Nephron progenitor cell (in vitro differentiated cells): ENCODE measurements around the gene TRAF1.

Experiments used
- DNase-seq: peaks from one replicate; pipeline ENCODE4 v3.0.0; 2021
- H3K27ac Mint-ChIP-seq: 2 replicates; pipeline ENCODE4 v1.8.0; 2021; ENCODE audit warnings: mild to moderate bottlenecking, moderate library complexity, mixed read lengths
- H3K27me3 Mint-ChIP-seq: 2 replicates; pipeline ENCODE4 v1.8.0; 2021; ENCODE audit warnings: mild to moderate bottlenecking, low read depth, mixed read lengths; ENCODE audit not compliant: poor library complexity
- H3K36me3 Mint-ChIP-seq: 2 replicates; pipeline ENCODE4 v1.8.0; 2021; ENCODE audit warnings: low read depth, mixed read lengths
- H3K4me1 Mint-ChIP-seq: 2 replicates; pipeline ENCODE4 v1.8.0; 2021; ENCODE audit warnings: mixed read lengths
- H3K4me3 Mint-ChIP-seq: 2 replicates; pipeline ENCODE4 v1.8.0; 2021; ENCODE audit warnings: mild to moderate bottlenecking, moderate library complexity, mixed read lengths
- H3K9me3 Mint-ChIP-seq: 2 replicates; pipeline ENCODE4 v1.8.0; 2021; ENCODE audit warnings: mild to moderate bottlenecking, moderate library complexity, mixed read lengths
- TF ChIP-seq, protein P1 (sequence below): fragments of 200-600 bp; sonication (generic); IDR thresholded peaks from 2 replicates; pipeline ENCODE4 v1.5.0; 2021; ENCODE audit warnings: antibody characterized with exemption

Gene TRAF1

DNA sequence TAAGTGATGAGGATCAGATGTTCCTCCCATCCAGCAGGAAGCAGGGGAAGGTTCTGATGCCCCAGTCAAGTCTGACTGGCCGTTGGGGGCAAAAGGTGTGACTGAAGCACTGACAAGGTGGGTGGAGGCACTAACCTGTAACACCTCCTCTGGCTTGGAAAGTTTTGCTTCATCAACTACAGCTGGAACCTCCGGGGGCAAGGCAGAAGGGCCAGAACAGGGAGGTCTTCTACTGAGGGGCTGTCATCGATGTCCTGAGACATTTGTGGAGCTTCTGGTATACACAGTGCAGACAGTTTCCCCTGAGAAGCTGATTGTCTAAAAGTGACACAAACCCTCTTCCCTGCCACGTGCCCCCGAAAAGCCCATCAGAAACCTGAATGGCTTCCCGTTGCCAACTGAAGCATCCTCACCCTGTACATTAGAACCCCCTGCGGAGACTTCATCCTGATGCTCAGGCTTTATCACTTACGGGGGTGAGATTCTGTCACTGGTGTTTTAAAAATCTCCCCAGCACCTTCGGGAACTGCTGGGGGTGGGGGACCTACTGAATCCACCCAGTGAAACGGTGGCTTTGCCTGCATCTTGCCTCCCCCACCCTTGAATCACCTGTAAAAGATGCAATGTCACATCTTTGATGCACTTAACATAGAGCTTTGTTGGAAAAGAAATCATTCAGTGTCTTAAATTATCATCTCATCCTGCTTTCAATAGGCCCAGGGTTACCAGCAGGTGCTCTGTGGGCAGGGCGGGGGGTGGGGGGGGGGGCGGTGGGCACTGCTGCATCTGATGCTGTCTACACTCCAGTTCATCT lies 24.6 kb downstream of the TRAF1 start:
- H3K4me1 Mint-ChIP-seq = peaks cover 18% of the 10 kb centered on the region
- peaks cover 15% of the 10 kb centered on the region for H3K27me3 Mint-ChIP-seq
- no peaks in the 10 kb centered on the region for H3K36me3 Mint-ChIP-seq
- no peak overlapping the region for H3K4me3 Mint-ChIP-seq
- TF ChIP-seq, protein P1, sequence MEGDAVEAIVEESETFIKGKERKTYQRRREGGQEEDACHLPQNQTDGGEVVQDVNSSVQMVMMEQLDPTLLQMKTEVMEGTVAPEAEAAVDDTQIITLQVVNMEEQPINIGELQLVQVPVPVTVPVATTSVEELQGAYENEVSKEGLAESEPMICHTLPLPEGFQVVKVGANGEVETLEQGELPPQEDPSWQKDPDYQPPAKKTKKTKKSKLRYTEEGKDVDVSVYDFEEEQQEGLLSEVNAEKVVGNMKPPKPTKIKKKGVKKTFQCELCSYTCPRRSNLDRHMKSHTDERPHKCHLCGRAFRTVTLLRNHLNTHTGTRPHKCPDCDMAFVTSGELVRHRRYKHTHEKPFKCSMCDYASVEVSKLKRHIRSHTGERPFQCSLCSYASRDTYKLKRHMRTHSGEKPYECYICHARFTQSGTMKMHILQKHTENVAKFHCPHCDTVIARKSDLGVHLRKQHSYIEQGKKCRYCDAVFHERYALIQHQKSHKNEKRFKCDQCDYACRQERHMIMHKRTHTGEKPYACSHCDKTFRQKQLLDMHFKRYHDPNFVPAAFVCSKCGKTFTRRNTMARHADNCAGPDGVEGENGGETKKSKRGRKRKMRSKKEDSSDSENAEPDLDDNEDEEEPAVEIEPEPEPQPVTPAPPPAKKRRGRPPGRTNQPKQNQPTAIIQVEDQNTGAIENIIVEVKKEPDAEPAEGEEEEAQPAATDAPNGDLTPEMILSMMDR = no peak
- DNase-seq = no peak
- no peaks in the 10 kb centered on the region for H3K9me3 Mint-ChIP-seq
- H3K27ac Mint-ChIP-seq = no peak overlapping the region

DNA sequence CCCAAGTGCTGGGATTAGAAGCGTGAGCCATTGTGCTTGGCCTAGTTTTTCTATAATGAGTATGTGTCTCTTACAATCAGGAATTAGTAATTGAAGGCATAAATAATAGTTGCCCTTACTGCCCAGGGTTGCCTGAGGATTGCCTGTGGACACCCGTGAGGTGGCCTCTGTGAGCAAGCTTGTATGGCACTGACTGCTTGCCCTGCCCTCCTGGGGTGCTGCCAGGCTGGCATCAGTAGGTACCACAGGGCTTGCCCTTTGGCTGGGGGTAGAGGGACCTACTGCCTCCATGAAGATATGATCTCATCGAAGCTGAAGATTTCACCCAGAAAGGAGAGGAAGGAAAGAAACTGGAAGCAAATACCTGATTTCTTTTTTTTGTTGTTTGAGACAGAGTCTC lies 25.8 kb downstream of the TRAF1 start:
- Mint-ChIP-seq H3K36me3 (no peaks in the 10 kb centered on the region), H3K4me3 (no peak overlapping the region), H3K27ac (no peak overlapping the region), H3K4me1 (peaks cover 22% of the 10 kb centered on the region), H3K9me3 (no peaks in the 10 kb centered on the region), H3K27me3 (peaks cover 15% of the 10 kb centered on the region)
- no peak for DNase-seq
- TF ChIP-seq, protein P1 = no peak

DNA sequence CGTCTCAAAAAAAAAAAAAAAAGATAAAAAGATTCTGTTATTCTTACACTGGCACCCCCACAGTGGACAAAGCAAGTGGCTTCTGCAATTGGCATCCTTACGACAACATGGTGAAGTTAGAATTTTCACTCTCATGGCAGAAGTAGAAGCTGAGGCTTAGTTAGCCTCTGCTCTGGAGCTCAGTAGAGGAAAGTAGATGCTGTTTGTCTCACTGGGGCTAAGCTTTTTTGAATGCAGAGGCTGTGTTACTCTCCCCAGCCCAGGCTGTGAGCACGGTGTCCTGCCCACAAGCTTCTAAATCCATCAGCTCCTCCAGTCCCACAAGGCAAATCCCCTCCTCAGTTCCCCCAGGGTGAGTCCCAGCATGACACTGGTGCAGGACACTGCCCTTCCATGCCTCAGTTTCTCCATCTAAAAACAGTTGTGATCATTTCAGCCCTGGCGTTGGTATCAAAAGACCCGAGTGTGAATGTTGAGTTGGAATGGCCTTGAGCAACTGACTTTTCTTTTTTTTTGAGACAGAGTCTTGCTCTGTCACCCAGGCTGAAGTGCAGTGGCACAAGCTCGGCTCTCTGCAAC lies 27.0 kb downstream of the TRAF1 start:
- Mint-ChIP-seq H3K27ac (no peak overlapping the region), H3K4me3 (no peak overlapping the region), H3K27me3 (peaks cover 17% of the 10 kb centered on the region), H3K9me3 (no peaks in the 10 kb centered on the region), H3K36me3 (no peaks in the 10 kb centered on the region), H3K4me1 (peaks cover 22% of the 10 kb centered on the region)
- TF ChIP-seq, protein P1 = no peak
- DNase-seq = no peak

GRCh38 chr9:120898396-120898795 lies 28.2 kb downstream of the TRAF1 start:
- H3K27me3 Mint-ChIP-seq = peaks cover 15% of the 10 kb centered on the region
- no peak overlapping the region for H3K4me3 Mint-ChIP-seq
- TF ChIP-seq, protein P1 = no peak
- no peaks in the 10 kb centered on the region for H3K36me3 Mint-ChIP-seq
- H3K27ac Mint-ChIP-seq = no peak overlapping the region
- peaks cover 22% of the 10 kb centered on the region for H3K4me1 Mint-ChIP-seq
- DNase-seq = no peak
- no peaks in the 10 kb centered on the region for H3K9me3 Mint-ChIP-seq

DNA sequence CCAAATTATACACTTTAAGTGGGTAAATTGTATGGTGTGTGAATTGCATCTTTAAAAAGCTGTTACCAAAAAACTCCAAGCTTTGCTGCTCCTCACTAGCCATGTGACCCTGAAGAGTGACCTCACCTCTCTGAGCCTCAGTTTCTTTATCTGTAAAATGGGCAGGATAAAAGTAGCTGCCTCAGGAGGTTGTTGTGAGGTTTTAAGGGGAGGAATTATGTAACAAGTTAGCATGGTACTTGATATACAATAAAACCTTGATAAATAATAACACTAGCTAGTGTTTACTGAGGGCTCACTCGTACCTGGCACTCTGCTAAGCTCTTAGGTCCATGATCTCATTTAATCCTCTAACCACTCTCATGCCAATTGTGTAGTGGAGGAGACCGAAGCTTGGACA lies 30.6 kb downstream of the TRAF1 start:
- TF ChIP-seq, protein P1 = no peak
- Mint-ChIP-seq H3K27ac (no peak overlapping the region), H3K36me3 (no peaks in the 10 kb centered on the region), H3K4me3 (no peak overlapping the region), H3K27me3 (peaks cover 12% of the 10 kb centered on the region), H3K9me3 (no peaks in the 10 kb centered on the region), H3K4me1 (peaks cover 15% of the 10 kb centered on the region)
- DNase-seq = no peak
